B cell (primary cell): ENCODE results near the gene IL31. TPM values are rescaled to one million over a fixed set of nuclear protein-coding genes. Genes with fewer than 3 reads are reported as not detected.

Experiments
- ATAC-seq: fragments of 200-7000 bp; cut with Tn5 transposase; one replicate; pipeline ENCODE4 v1.10.0; 2021; ENCODE audit warnings: low read depth, mild to moderate bottlenecking, moderate number of reproducible peaks, moderate library complexity
- CTCF ChIA-PET: fragments of 350-600 bp; sonication (Branson Sonifier 250); formaldehyde crosslinking; loops from one replicate; lab custom pipeline; 2021; ENCODE audit warnings: antibody characterized with exemption, inconsistent platforms; lab: Charles Lee
- POLR2A ChIA-PET: fragments of 350-600 bp; sonication (Branson Sonifier 250); formaldehyde crosslinking; loops from one replicate; lab custom pipeline; 2021; ENCODE audit warnings: antibody characterized with exemption; lab: Charles Lee
- DNase-seq: peaks from one replicate; pipeline ENCODE4 v3.0.0; 2013
- H2AFZ ChIP-seq: 2 replicates; pipeline ENCODE4 v1.6.1; 2012; ENCODE audit warnings: mild to moderate bottlenecking, low read depth, low read length; ENCODE audit not compliant: insufficient read depth, poor library complexity, severe bottlenecking
- H3K27ac ChIP-seq, 2 donors: 1 replicate in 1 of 2; 2 replicates in 1 of 2; pipeline ENCODE4 v1.5.1; 2012 to 2013; ENCODE audit warnings: low read length in 2 of 2, mild to moderate bottlenecking in 2 of 2, moderate library complexity in 1 of 2
- H3K27me3 ChIP-seq, 4 experiments: fragments of 200-600 bp in 1 of 4; sonication (generic) in 1 of 4; replicated peaks in 1 of 4; 1 replicate in 2 of 4; 2 replicates in 2 of 4; pipeline versions ENCODE4 v1.6.1 to v1.7.0; 2013 to 2016; ENCODE audit warnings: low read length in 3 of 4, mild to moderate bottlenecking in 2 of 4, mixed read lengths in 1 of 4, moderate library complexity in 1 of 4; ENCODE audit not compliant: insufficient read depth in 4 of 4, control insufficient read depth in 3 of 4; ENCODE audit errors: control extremely low read depth in 1 of 4
- H3K36me3 ChIP-seq, 2 experiments: replicated peaks in 1 of 2; 1 replicate in 1 of 2; 2 replicates in 1 of 2; pipeline versions ENCODE4 v1.6.1 to v1.7.1; 2013; ENCODE audit warnings: low read length in 1 of 2; ENCODE audit not compliant: insufficient read depth in 2 of 2, control insufficient read depth in 1 of 2; ENCODE audit errors: control extremely low read depth in 1 of 2, extremely low read depth in 1 of 2
- H3K4me1 ChIP-seq, 2 donors: fragments of 200-600 bp in 1 of 2; sonication (generic) in 1 of 2; 1 replicate in 1 of 2; 2 replicates in 1 of 2; pipeline versions ENCODE4 v1.5.1 to v1.6.1; 2013 to 2017; ENCODE audit warnings: low read length in 2 of 2; ENCODE audit not compliant: control insufficient read depth in 2 of 2, insufficient read depth in 2 of 2
- H3K4me2 ChIP-seq: replicated peaks from 2 replicates; pipeline ENCODE3; 2012; ENCODE audit warnings: mild to moderate bottlenecking, low read depth, low read length; ENCODE audit not compliant: poor library complexity, severe bottlenecking
- H3K4me3 ChIP-seq, 5 experiments: fragments of 200-600 bp in 1 of 5; sonication (generic) in 1 of 5; 1 replicate in 3 of 5; 2 replicates in 2 of 5; pipeline versions ENCODE4 v1.5.1 to v1.7.0; 2011 to 2016; ENCODE audit warnings: low read length in 4 of 5, mild to moderate bottlenecking in 4 of 5, low read depth in 2 of 5, control low read depth in 1 of 5, moderate library complexity in 1 of 5; ENCODE audit not compliant: insufficient read depth in 1 of 5; ENCODE audit errors: control extremely low read depth in 1 of 5, extremely low read depth in 1 of 5
- H3K79me2 ChIP-seq: fragments of 200-600 bp; sonication (generic); one replicate; pipeline ENCODE4 v1.6.0; 2016; ENCODE audit warnings: low read length; ENCODE audit not compliant: control insufficient read depth, insufficient read depth
- H3K9ac ChIP-seq: fragments of 200-600 bp; sonication (generic); 2 replicates; pipeline ENCODE4 v1.6.1; 2017; ENCODE audit warnings: mild to moderate bottlenecking, low read length, moderate library complexity
- H3K9me3 ChIP-seq, 3 donors: one replicate each; pipeline versions ENCODE4 v1.6.1 to v1.7.1; 2013; ENCODE audit warnings: low read length in 2 of 3; ENCODE audit not compliant: control insufficient read depth in 2 of 3, insufficient read depth in 1 of 3; ENCODE audit errors: control extremely low read depth in 1 of 3
- H4K20me1 ChIP-seq: 2 replicates; pipeline ENCODE4 v1.6.0; 2012; ENCODE audit warnings: mild to moderate bottlenecking, low read length; ENCODE audit not compliant: insufficient read depth, control insufficient read depth, poor library complexity, severe bottlenecking
- H3K27ac Mint-ChIP-seq: one replicate; pipeline ENCODE4 v1.8.0; 2021; ENCODE audit warnings: mixed read lengths
- H3K27me3 Mint-ChIP-seq: one replicate; pipeline ENCODE4 v1.8.0; 2021; ENCODE audit warnings: mixed read lengths
- H3K4me1 Mint-ChIP-seq: one replicate; pipeline ENCODE4 v1.8.0; 2021; ENCODE audit warnings: mixed read lengths
- H3K4me3 Mint-ChIP-seq: one replicate; pipeline ENCODE4 v1.8.0; 2021; ENCODE audit warnings: mixed read lengths
- H3K9me3 Mint-ChIP-seq: one replicate; pipeline ENCODE4 v1.8.0; 2022; ENCODE audit warnings: mixed read lengths; ENCODE audit not compliant: insufficient read depth
- CTCF ChIP-seq: fragments of 200-600 bp; IDR thresholded peaks from one replicate; pipeline ENCODE4 v1.8.0; 2022; ENCODE audit warnings: antibody characterized with exemption, mild to moderate bottlenecking
- EZH2 ChIP-seq: IDR thresholded peaks from 2 replicates; pipeline ENCODE4 v1.6.1; 2012; ENCODE audit warnings: borderline replicate concordance, low read depth, mild to moderate bottlenecking, moderate library complexity, low read length; ENCODE audit not compliant: insufficient read depth, poor library complexity, severe bottlenecking
- WGBS: methylation state at CpG from one replicate; pipeline ENCODE4 v1.1.5; 2013; ENCODE audit warnings: missing lambda C conversion rate; ENCODE audit not compliant: insufficient coverage; 5-methylcytosine and 5-hydroxymethylcytosine counted together
- intact Hi-C: fragments of 100-400 bp; cut with micrococcal nuclease; formaldehyde crosslinking; loops from one replicate; pipeline ENCODE4 v1.10.0; 2022
- polyA minus RNA-seq: library from RNA; depleted of rRNA, polyadenylated mRNA; stranded (reverse); fragments of >200 nt; gene quantifications from 2 replicates; pipeline ENCODE4 v1.2.3, GENCODE V29; 2012
- polyA plus RNA-seq: library from polyadenylated mRNA; depleted of rRNA; stranded (reverse); fragments of >200 nt; gene quantifications from 2 replicates; pipeline ENCODE4 v1.2.3, GENCODE V29; 2012
- total RNA-seq, 2 donors: library from RNA; stranded (reverse); fragments of 120-200 nt in 1 of 2; gene quantifications; 1 replicate in 1 of 2; 2 replicates in 1 of 2; pipeline versions ENCODE4 v1.2.3 to v1.2.4, GENCODE V29; 2013 to 2022

IL31 gene
- total RNA-seq (not detected in 2 replicates), polyA plus RNA-seq (not detected in 2 replicates), polyA minus RNA-seq (not detected in 2 replicates)
- total RNA-seq (2013) = not detected

- no peaks in the 10 kb centered on the region for H3K4me1 Mint-ChIP-seq
- ATAC-seq (no peak), DNase-seq (no peak)
- H3K27me3 Mint-ChIP-seq = peaks cover 14% of the 10 kb centered on the region
- no peak within 1 kb of the TSS for H3K27ac Mint-ChIP-seq
- ChIA-PET POLR2A (no interaction called here), CTCF (no interaction called here)
- H3K27me3 ChIP-seq = no peaks in the 10 kb centered on the region
- H3K9me3 Mint-ChIP-seq = no peaks in the 10 kb centered on the region
- TF ChIP-seq CTCF (no peak), EZH2 (no peak)
- no peaks in the 10 kb centered on the region for H3K9me3 ChIP-seq
- no peak within 1 kb of the TSS for H3K27ac ChIP-seq
- intact Hi-C loops = no loop called here
- no peak within 1 kb of the TSS for H3K4me3 Mint-ChIP-seq
- H4K20me1 ChIP-seq = no peaks in the 10 kb centered on the region
- H3K4me1 ChIP-seq = no peaks in the 10 kb centered on the region
- no peak within 1 kb of the TSS for H3K4me3 ChIP-seq
- H3K79me2 ChIP-seq = no peaks in the 10 kb centered on the region
- no peaks in the 10 kb centered on the region for H3K36me3 ChIP-seq
- no peak within 1 kb of the TSS for H3K9ac ChIP-seq
- H2AFZ ChIP-seq = no peak within 1 kb of the TSS
- no peak within 1 kb of the TSS for H3K4me2 ChIP-seq
- WGBS = 89% methylated on average over 14 of the region's 17 CpGs
These were observed at the start of gene IL31 for GRCh38 chr12:122174155-122174845. TSS of gene IL31 (minus strand) at chr12:122174221. CDS start at chr12:122174172, 49 bp downstream.

- no peak overlapping the region for H3K27ac ChIP-seq
- DNase-seq = no peak
- intact Hi-C loops = no loop called here
- no peaks in the 10 kb centered on the region for H3K4me1 ChIP-seq
- no peak overlapping the region for H2AFZ ChIP-seq
- Mint-ChIP-seq H3K27ac (no peak overlapping the region), H3K9me3 (no peaks in the 10 kb centered on the region), H3K27me3 (no peaks in the 10 kb centered on the region), H3K4me3 (no peak overlapping the region), H3K4me1 (peaks cover 4% of the 10 kb centered on the region)
- H3K36me3 ChIP-seq = peaks cover 4 to 91% of the 10 kb centered on the region in 2 experiments
- no peaks in the 10 kb centered on the region for H3K27me3 ChIP-seq
- no peaks in the 10 kb centered on the region for H3K9me3 ChIP-seq
- CTCF ChIA-PET = no interaction called here
- POLR2A ChIA-PET = no interaction called here
- no peak overlapping the region for H3K4me3 ChIP-seq
- H3K4me2 ChIP-seq = no peak overlapping the region
- H3K9ac ChIP-seq = no peak overlapping the region
- peaks cover 39% of the 10 kb centered on the region for H3K79me2 ChIP-seq
- no peak for ATAC-seq
- no CpG with 5 or more reads among the region's 1 CpG for WGBS
- peaks cover 37% of the 10 kb centered on the region for H4K20me1 ChIP-seq
- TF ChIP-seq CTCF = no peak
- no peak for TF ChIP-seq EZH2
These were observed 42.4 kb upstream of the IL31 start for GRCh38 chr12:122216445-122216844.
